OCI-LY7 (cell line): Measurements from ENCODE around the gene MAP3K3. TPM values are rescaled to one million over a fixed set of nuclear protein-coding genes. Genes with fewer than 3 reads are reported as not detected.

Experiments used
- BruUV-seq: library from RNA; stranded (reverse); fragments of 400-500 nt; replicated peaks from 2 replicates; lab custom pipeline; 2021; lab: Mats Ljungman, UMichigan
- CTCF ChIA-PET: fragments of 300-600 bp; sonication (Branson Sonifier 250); formaldehyde crosslinking; loops from one replicate; lab custom pipeline; 2022; ENCODE audit warnings: antibody characterized with exemption; ENCODE audit not compliant: unreplicated experiment; lab: Charles Lee
- POLR2A ChIA-PET: fragments of 300-600 bp; sonication (Branson Sonifier 250); formaldehyde crosslinking; loops from one replicate; lab custom pipeline; 2022; ENCODE audit warnings: antibody characterized with exemption; lab: Charles Lee
- DNase-seq: peaks from one replicate; pipeline ENCODE4 v3.0.0-alpha.2; 2015; ENCODE audit warnings: low spot score
- H2AFZ ChIP-seq: fragments of 200-600 bp; sonication (generic), shearing (Covaris generic); 2 replicates; pipeline ENCODE4 v1.6.1; 2014; ENCODE audit warnings: mild to moderate bottlenecking, antibody characterized with exemption, low read length, moderate library complexity
- H3K27ac ChIP-seq: fragments of 200-600 bp; sonication (generic); 2 replicates; pipeline ENCODE4 v1.5.1; 2014; ENCODE audit warnings: mixed run types, low read depth, mild to moderate bottlenecking, moderate library complexity, low read length, inconsistent platforms; ENCODE audit not compliant: poor library complexity, severe bottlenecking
- H3K36me3 ChIP-seq: fragments of 200-600 bp; sonication (generic); 2 replicates; pipeline ENCODE4 v1.6.1; 2014; ENCODE audit warnings: mild to moderate bottlenecking, antibody characterized with exemption, low read length, moderate library complexity, mixed read lengths; ENCODE audit not compliant: insufficient read depth
- H3K4me1 ChIP-seq: fragments of 200-600 bp; sonication (generic); 2 replicates; pipeline ENCODE4 v1.5.1; 2014; ENCODE audit warnings: mild to moderate bottlenecking, low read length; ENCODE audit not compliant: insufficient read depth, poor library complexity, severe bottlenecking
- H3K4me2 ChIP-seq: fragments of 200-600 bp; sonication (generic); 2 replicates; pipeline ENCODE4 v1.6.1; 2014; ENCODE audit warnings: mild to moderate bottlenecking, low read length
- H3K4me3 ChIP-seq: fragments of 200-600 bp; sonication (generic); 2 replicates; pipeline ENCODE4 v1.5.1; 2014; ENCODE audit warnings: mild to moderate bottlenecking, low read depth, low read length; ENCODE audit not compliant: poor library complexity, severe bottlenecking
- H3K79me2 ChIP-seq: fragments of 200-600 bp; sonication (generic); 2 replicates; pipeline ENCODE4 v1.6.1; 2016; ENCODE audit warnings: low read depth, mild to moderate bottlenecking, low read length, moderate library complexity, mixed read lengths; ENCODE audit not compliant: insufficient read depth
- H3K9me2 ChIP-seq: fragments of 200-600 bp; sonication (generic); 2 replicates; pipeline ENCODE4 v1.6.1; 2016; ENCODE audit warnings: mild to moderate bottlenecking, low read length, mixed read lengths; ENCODE audit not compliant: insufficient read depth
- H3K9me3 ChIP-seq: fragments of 200-600 bp; sonication (generic); 2 replicates; pipeline ENCODE4 v1.6.1; 2014; ENCODE audit warnings: mild to moderate bottlenecking, mixed run types, low read length, mixed read lengths
- H4K20me1 ChIP-seq: fragments of 200-600 bp; sonication (generic); 2 replicates; pipeline ENCODE4 v1.6.1; 2014; ENCODE audit warnings: mild to moderate bottlenecking, antibody characterized with exemption, low read length, moderate library complexity, mixed read lengths; ENCODE audit not compliant: insufficient read depth
- EZH2phosphoT487 ChIP-seq: fragments of 200-600 bp; sonication (generic); IDR thresholded peaks from 2 replicates; pipeline ENCODE4 v1.6.1; 2018; ENCODE audit warnings: low read depth, borderline replicate concordance, mild to moderate bottlenecking, mixed run types, antibody characterized with exemption, low read length, moderate library complexity, mixed read lengths
- intact Hi-C: fragments of 100-400 bp; cut with micrococcal nuclease; formaldehyde crosslinking; loops from one replicate; pipeline ENCODE4 v1.10.0; 2022; ENCODE audit not compliant: unreplicated experiment
- total RNA-seq, 2 experiments: library from RNA; depleted of rRNA in 1 of 2; stranded (reverse); fragments of >200 nt in 1 of 2; shearing (Covaris generic) in 1 of 2; gene quantifications; 2 replicates each; pipeline ENCODE4 v1.2.3, GENCODE V29; 2014 to 2022
- TF ChIP-seq, protein P1 (sequence below): fragments of 200-600 bp; sonication (generic); conservative IDR thresholded peaks from 2 replicates; pipeline ENCODE4 v1.5.1; 2014; ENCODE audit warnings: mild to moderate bottlenecking, antibody characterized with exemption, low read length, moderate library complexity, mixed read lengths

Gene MAP3K3
- total RNA-seq, 2 experiments from 2014 or later: 26.0 to 29.0 TPM

DNA sequence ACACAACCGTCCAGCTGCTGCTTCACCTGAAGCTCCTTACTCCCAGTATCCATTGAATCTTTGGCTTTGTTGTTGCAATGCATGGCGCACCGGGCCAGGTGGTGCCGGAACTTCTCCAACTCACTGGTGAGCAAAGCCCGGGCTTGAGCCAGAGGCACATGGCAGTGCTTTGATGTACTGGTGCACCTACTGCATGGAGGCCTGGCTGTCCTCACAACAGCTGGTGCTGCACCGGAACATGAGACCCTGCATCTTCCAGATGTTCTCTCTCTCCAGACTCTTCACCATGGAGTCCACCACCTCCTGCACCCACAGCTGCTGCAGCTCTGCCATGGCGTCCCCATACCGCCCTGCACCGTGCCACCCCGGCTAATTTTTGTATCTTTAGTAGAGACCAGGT, 11.4 kb upstream of the MAP3K3 start:
- H3K79me2 ChIP-seq: no peaks in the 10 kb centered on the region
- ChIA-PET POLR2A (no interaction called here), CTCF (interaction anchor here (0.9 to 2.1 kb wide), 2 partner anchors 11 to 177 kb away, joined by 3 to 5 read pairs; partner anchors contain the start of gene MAP3K3)
- H3K4me1 ChIP-seq: no peaks in the 10 kb centered on the region
- no peak overlapping the region for H3K4me2 ChIP-seq
- no peak for DNase-seq
- intact Hi-C loops: no loop called here
- no peaks in the 10 kb centered on the region for H4K20me1 ChIP-seq
- no TSS peak for BruUV-seq
- H2AFZ ChIP-seq: no peak overlapping the region
- no peaks in the 10 kb centered on the region for H3K9me2 ChIP-seq
- peaks cover 50% of the 10 kb centered on the region for H3K36me3 ChIP-seq
- no peaks in the 10 kb centered on the region for H3K9me3 ChIP-seq
- TF ChIP-seq, protein P1, sequence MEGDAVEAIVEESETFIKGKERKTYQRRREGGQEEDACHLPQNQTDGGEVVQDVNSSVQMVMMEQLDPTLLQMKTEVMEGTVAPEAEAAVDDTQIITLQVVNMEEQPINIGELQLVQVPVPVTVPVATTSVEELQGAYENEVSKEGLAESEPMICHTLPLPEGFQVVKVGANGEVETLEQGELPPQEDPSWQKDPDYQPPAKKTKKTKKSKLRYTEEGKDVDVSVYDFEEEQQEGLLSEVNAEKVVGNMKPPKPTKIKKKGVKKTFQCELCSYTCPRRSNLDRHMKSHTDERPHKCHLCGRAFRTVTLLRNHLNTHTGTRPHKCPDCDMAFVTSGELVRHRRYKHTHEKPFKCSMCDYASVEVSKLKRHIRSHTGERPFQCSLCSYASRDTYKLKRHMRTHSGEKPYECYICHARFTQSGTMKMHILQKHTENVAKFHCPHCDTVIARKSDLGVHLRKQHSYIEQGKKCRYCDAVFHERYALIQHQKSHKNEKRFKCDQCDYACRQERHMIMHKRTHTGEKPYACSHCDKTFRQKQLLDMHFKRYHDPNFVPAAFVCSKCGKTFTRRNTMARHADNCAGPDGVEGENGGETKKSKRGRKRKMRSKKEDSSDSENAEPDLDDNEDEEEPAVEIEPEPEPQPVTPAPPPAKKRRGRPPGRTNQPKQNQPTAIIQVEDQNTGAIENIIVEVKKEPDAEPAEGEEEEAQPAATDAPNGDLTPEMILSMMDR: no peak
- TF ChIP-seq EZH2phosphoT487: no peak
- no peak overlapping the region for H3K4me3 ChIP-seq
- no peak overlapping the region for H3K27ac ChIP-seq

DNA sequence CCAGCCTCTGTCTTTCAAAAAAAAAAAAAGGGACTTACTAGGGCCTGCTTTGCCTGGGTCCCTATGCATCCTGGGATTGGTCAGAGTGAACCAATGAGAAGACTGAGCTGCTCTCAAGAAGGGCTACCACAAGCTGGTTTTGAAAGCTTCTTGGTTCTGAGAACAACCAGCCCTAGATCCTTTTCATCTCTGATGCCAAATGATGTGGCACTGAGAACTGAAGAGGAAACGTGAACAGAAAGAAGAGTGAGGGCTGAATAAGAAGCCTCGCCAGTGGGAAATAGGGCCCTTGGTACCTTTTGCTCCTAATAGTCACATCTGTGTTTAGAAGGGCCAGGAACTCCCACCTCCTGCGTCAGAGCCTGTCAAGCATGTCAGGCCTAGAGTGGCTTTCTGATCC, 10.9 kb upstream of the MAP3K3 start:
- no peaks in the 10 kb centered on the region for H4K20me1 ChIP-seq
- intact Hi-C loops: no loop called here
- no peak for TF ChIP-seq EZH2phosphoT487

DNA sequence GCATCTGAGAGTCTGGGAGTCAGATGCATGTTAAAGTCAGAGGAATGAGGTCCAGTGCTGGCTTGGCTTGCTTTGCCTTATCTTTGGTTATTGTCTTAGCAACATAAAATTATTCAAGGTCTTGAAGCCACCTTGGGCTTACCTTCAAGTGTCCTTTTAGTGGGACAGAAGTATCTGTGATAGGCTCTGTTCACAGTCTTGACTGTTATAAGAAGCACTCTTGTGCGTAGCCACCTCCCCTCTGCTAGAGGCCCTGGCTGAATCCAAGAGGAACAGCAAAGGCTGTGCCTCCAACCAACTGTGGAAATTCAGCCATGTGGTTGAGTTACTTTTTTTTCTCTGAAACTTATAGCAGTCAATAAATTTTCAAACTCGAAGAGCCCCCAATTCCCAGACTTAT, 8.6 kb upstream of the MAP3K3 start:
- POLR2A ChIA-PET: no interaction called here
- Histone ChIP-seq H3K27ac (no peak overlapping the region), H3K4me3 (no peak overlapping the region), H2AFZ (no peak overlapping the region), H3K9me3 (no peaks in the 10 kb centered on the region), H3K4me1 (no peaks in the 10 kb centered on the region), H3K36me3 (peaks cover 22% of the 10 kb centered on the region), H4K20me1 (no peaks in the 10 kb centered on the region), H3K9me2 (no peaks in the 10 kb centered on the region), H3K79me2 (no peaks in the 10 kb centered on the region), H3K4me2 (no peak overlapping the region)
- no peak for TF ChIP-seq EZH2phosphoT487
- TF ChIP-seq, protein P1: no peak
- intact Hi-C loops: no loop called here
- no TSS peak for BruUV-seq
- DNase-seq: no peak
- CTCF ChIA-PET: no interaction called here

More for the DNA sequence above, 10.9 kb upstream of the MAP3K3 start:
- Histone ChIP-seq H3K4me1 (no peaks in the 10 kb centered on the region), H3K27ac (no peak overlapping the region), H3K36me3 (peaks cover 45% of the 10 kb centered on the region), H3K4me2 (no peak overlapping the region), H3K9me3 (no peaks in the 10 kb centered on the region), H3K4me3 (no peak overlapping the region), H3K79me2 (no peaks in the 10 kb centered on the region), H2AFZ (no peak overlapping the region), H3K9me2 (no peaks in the 10 kb centered on the region)
- no TSS peak for BruUV-seq
- ChIA-PET CTCF (interaction anchor here (0.6 to 2.1 kb wide), 5 partner anchors 10 to 186 kb away, joined by 3 to 9 read pairs (median 4); partner anchors contain the start of gene MAP3K3), POLR2A (interaction anchor here (0.6 to 1.3 kb wide), 4 partner anchors 10 to 38 kb away, joined by 4 to 6 read pairs (median 4); partner anchors contain the start of gene MAP3K3)
- DNase-seq: no peak
